SU-DHL-6 (cell line): Measurements from ENCODE around the gene GOLGA3.

Experiments
- CTCF ChIP-seq: fragments of 200-600 bp; sonication (generic); IDR thresholded peaks from one replicate; pipeline ENCODE4 v1.5.1; 2017; ENCODE audit warnings: antibody characterized with exemption, mild to moderate bottlenecking, low read length, moderate library complexity; ENCODE audit not compliant: insufficient read depth, poor library complexity, severe bottlenecking
- EZH2phosphoT487 ChIP-seq: fragments of 200-600 bp; sonication (generic), shearing (Covaris generic); conservative IDR thresholded peaks from 2 replicates; pipeline ENCODE4 v1.6.1; 2018; ENCODE audit warnings: mild to moderate bottlenecking, antibody characterized with exemption, low read length, moderate library complexity, mixed read lengths

- TF ChIP-seq CTCF: no peak
- TF ChIP-seq EZH2phosphoT487: no peak
These were observed 11.0 kb upstream of the GOLGA3 start for GRCh38 chr12:132839558-132840235.
